Activated naive CD8-positive, alpha-beta T cell treated with anti-CD3 and anti-CD28 coated beads, Interleukin-2, amount 50 U/mL, for 24 hours (primary cell): ENCODE data around the gene OTUB2.

Source experiments
- ATAC-seq: fragments of 150-1000 bp; cut with Tn5 transposase; one replicate; pipeline ENCODE4 v1.10.0; 2021
- DNase-seq: peaks from one replicate; pipeline ENCODE4 v3.0.0; 2021
- H3K27ac Mint-ChIP-seq: one replicate; pipeline ENCODE4 v1.8.0; 2021; ENCODE audit warnings: mild to moderate bottlenecking, mixed read lengths
- H3K27me3 Mint-ChIP-seq: one replicate; pipeline ENCODE4 v1.8.0; 2021; ENCODE audit warnings: mixed read lengths
- H3K36me3 Mint-ChIP-seq: one replicate; pipeline ENCODE4 v1.8.0; 2021; ENCODE audit warnings: low read depth, mixed read lengths
- H3K4me1 Mint-ChIP-seq: one replicate; pipeline ENCODE4 v1.8.0; 2021; ENCODE audit warnings: mixed read lengths
- H3K4me3 Mint-ChIP-seq: one replicate; pipeline ENCODE4 v1.8.0; 2021; ENCODE audit warnings: mild to moderate bottlenecking, moderate library complexity, mixed read lengths
- H3K9me3 Mint-ChIP-seq: one replicate; pipeline ENCODE4 v1.8.0; 2021; ENCODE audit warnings: mixed read lengths

The OTUB2 gene

GRCh38 chr14:94087891-94088290 lies 61.8 kb downstream of the OTUB2 start:
- DNase-seq, result no peak
- ATAC-seq, result no peak
- Mint-ChIP-seq H3K36me3 (peaks cover 3% of the 10 kb centered on the region), H3K4me3 (no peak overlapping the region), H3K27me3 (no peaks in the 10 kb centered on the region), H3K4me1 (no peaks in the 10 kb centered on the region), H3K27ac (no peak overlapping the region), H3K9me3 (peaks cover 3% of the 10 kb centered on the region)

GRCh38 chr14:94088516-94088915 lies 62.4 kb downstream of the OTUB2 start:
- Mint-ChIP-seq H3K4me1 (no peaks in the 10 kb centered on the region), H3K36me3 (peaks cover 2% of the 10 kb centered on the region), H3K4me3 (no peak overlapping the region), H3K27me3 (no peaks in the 10 kb centered on the region), H3K9me3 (peaks cover 3% of the 10 kb centered on the region), H3K27ac (no peak overlapping the region)
- ATAC-seq (no peak), DNase-seq (no peak)

- no peak for ATAC-seq
- Mint-ChIP-seq H3K27ac (no peak overlapping the region), H3K4me3 (no peak overlapping the region), H3K4me1 (no peaks in the 10 kb centered on the region), H3K36me3 (peaks cover 2% of the 10 kb centered on the region), H3K9me3 (peaks cover 3% of the 10 kb centered on the region), H3K27me3 (no peaks in the 10 kb centered on the region)
- no peak for DNase-seq
Measured at GRCh38 chr14:94089479-94089878, 63.3 kb downstream of the OTUB2 start.

- no peak for DNase-seq
- no peak for ATAC-seq
- Mint-ChIP-seq H3K27me3 (no peaks in the 10 kb centered on the region), H3K4me1 (no peaks in the 10 kb centered on the region), H3K36me3 (peaks cover under 1% of the 10 kb centered on the region), H3K4me3 (no peak overlapping the region), H3K9me3 (no peaks in the 10 kb centered on the region), H3K27ac (no peak overlapping the region)
Measured at GRCh38 chr14:94093418-94093817, 67.3 kb downstream of the OTUB2 start.

GRCh38 chr14:94097091-94097490 lies 71.0 kb downstream of the OTUB2 start:
- Mint-ChIP-seq H3K27me3 (no peaks in the 10 kb centered on the region), H3K4me3 (no peak overlapping the region), H3K36me3 (peaks cover 2% of the 10 kb centered on the region), H3K9me3 (no peaks in the 10 kb centered on the region), H3K4me1 (no peaks in the 10 kb centered on the region), H3K27ac (no peak overlapping the region)
- no peak for ATAC-seq
- no peak for DNase-seq
